HG03108 (cell line): Measurements from ENCODE around the gene RAPGEF4.

Experiments
- ATAC-seq: cut with Tn5 transposase; IDR thresholded peaks from one replicate; pipeline ENCODE4 v1.9.1; 2021; ENCODE audit warnings: moderate library complexity; ENCODE audit not compliant: unreplicated experiment

Gene RAPGEF4

GRCh38 chr2:172735582-172736423 lies at the start of gene RAPGEF4:
RAPGEF4 (plus strand) TSS chr2:172735845; CDS start chr2:172735984, 139 bp downstream.
- no peak for ATAC-seq

GRCh38 chr2:172693037-172693436 lies 42.6 kb upstream of the RAPGEF4 start:
- no peak for ATAC-seq

- no peak for ATAC-seq
Measured at GRCh38 chr2:172693529-172694455, 41.9 kb upstream of the RAPGEF4 start.

- no peak for ATAC-seq
Measured at GRCh38 chr2:172697296-172697695, 38.3 kb upstream of the RAPGEF4 start.

GRCh38 chr2:172698041-172698863 lies 37.4 kb upstream of the RAPGEF4 start:
- peak; percentile 90 for ATAC-seq

- no peak for ATAC-seq
Measured at GRCh38 chr2:172701250-172701649, 34.4 kb upstream of the RAPGEF4 start.

GRCh38 chr2:172702451-172702850 lies 33.2 kb upstream of the RAPGEF4 start:
- ATAC-seq: no peak

GRCh38 chr2:172704072-172704936 lies 31.3 kb upstream of the RAPGEF4 start:
- ATAC-seq: no peak

GRCh38 chr2:172705352-172705751 lies 30.3 kb upstream of the RAPGEF4 start:
- no peak for ATAC-seq

GRCh38 chr2:172708247-172708646 lies 27.4 kb upstream of the RAPGEF4 start:
- ATAC-seq: no peak

- no peak for ATAC-seq
Measured at GRCh38 chr2:172709566-172710291, 25.9 kb upstream of the RAPGEF4 start.

GRCh38 chr2:172710584-172711047 lies 25.0 kb upstream of the RAPGEF4 start:
- ATAC-seq: no peak

GRCh38 chr2:172711110-172711509 lies 24.5 kb upstream of the RAPGEF4 start:
- ATAC-seq: no peak

GRCh38 chr2:172712251-172712650 lies 23.4 kb upstream of the RAPGEF4 start:
- ATAC-seq: no peak

- no peak for ATAC-seq
Measured at GRCh38 chr2:172713365-172713875, 22.2 kb upstream of the RAPGEF4 start.

- no peak for ATAC-seq
Measured at GRCh38 chr2:172722481-172722880, 13.2 kb upstream of the RAPGEF4 start.

GRCh38 chr2:172723286-172723685 lies 12.4 kb upstream of the RAPGEF4 start:
- ATAC-seq: no peak

GRCh38 chr2:172724724-172725123 lies 10.9 kb upstream of the RAPGEF4 start:
- no peak for ATAC-seq

- ATAC-seq: no peak
Measured at GRCh38 chr2:172725284-172725683, 10.4 kb upstream of the RAPGEF4 start.
